HG03064 (cell line): Measurements from ENCODE around the gene FIBCD1.
"Not testable (repeated sequence)": the region's sequence is repeated elsewhere in the genome, so short reads cannot be mapped to it uniquely, and the experiment has no call there.

Experiments used
- ATAC-seq: cut with Tn5 transposase; IDR thresholded peaks from one replicate; pipeline ENCODE4 v1.9.1; 2021; ENCODE audit warnings: low read depth; ENCODE audit not compliant: unreplicated experiment

FIBCD1 gene

DNA sequence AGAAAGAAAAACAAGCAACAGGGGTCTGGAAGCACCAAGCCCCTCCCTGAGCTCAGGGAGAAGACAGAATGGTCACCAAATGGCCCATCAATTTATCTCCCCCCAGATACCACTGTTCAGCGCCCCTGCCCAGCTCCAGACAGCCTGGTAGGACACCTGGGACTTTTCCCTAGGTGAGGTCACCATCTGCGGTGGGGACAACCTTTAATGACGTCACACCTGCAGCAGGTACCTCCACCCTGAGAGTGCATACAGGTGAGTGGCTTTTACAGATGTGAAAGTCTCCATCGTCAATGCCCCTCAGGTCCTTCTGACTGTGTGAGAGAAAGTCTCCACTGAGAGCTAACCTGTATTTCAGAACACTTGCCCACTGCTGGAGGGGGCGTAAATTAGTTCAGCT lies 35.6 kb upstream of the FIBCD1 start:
- no peak for ATAC-seq

DNA sequence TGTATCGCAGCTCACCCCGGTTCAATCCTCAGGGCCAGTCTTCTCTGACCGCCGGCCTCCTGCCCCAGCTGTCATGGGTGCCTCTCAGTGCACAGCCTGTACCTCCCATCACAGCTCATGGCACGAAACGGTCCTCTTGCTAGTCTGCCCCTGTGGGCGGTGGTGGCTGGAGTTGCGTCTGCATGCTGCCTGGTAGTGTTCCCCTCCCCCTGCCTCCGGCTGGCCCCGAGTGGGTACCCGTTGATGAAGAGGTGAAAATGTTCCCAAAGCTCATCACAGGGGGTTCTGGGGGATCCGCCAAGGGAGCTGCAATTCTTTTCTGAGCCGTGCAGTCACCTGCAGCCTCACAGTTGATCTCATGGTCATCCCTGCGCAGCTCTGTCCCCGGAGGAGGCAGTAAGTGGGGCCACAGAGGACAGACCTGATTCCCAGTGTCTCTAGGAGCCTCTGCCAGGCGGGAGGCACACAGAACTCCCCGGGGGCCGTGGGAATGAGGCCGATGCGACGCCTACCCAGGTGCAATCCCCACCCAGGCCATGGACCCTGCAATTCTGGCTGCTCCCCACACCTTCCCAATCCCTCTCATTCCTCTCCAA lies 34.7 kb upstream of the FIBCD1 start:
- ATAC-seq, result no peak

DNA sequence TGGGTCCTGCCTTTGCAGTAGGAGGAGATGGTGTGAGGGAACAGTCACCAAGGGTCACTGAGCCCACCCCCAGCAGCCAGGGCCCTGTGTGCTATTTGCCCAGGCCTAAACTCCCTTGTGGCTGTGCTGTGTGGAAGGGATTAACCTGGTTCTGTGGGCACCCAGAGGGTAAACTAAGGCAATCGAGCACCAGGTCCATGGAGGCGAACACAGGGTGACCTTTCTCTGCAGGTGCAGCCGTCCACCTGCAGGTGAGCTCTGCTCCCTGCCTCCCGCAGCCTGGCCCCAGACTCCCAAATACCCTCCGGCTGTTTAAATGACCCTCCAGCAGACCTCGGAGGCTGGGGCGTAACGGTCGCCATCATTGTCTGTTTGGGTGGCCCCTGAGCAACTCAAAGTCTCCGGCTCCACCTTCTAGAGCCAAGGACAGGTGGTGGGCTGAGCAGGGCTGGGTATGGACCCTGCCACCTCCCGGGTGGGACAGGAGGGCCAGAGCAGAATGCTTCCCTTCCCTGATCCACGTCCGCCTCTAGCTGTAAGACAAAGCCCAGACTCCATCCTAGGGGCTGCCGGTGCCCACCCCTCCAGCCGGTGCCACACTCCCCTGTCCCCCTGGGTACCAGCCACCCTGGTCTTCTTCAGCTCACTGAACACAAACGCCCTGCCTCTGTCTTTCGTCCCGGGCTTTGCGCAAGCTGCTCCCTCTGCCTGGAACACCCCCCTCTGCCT lies 34.1 kb upstream of the FIBCD1 start:
- ATAC-seq, result no peak

DNA sequence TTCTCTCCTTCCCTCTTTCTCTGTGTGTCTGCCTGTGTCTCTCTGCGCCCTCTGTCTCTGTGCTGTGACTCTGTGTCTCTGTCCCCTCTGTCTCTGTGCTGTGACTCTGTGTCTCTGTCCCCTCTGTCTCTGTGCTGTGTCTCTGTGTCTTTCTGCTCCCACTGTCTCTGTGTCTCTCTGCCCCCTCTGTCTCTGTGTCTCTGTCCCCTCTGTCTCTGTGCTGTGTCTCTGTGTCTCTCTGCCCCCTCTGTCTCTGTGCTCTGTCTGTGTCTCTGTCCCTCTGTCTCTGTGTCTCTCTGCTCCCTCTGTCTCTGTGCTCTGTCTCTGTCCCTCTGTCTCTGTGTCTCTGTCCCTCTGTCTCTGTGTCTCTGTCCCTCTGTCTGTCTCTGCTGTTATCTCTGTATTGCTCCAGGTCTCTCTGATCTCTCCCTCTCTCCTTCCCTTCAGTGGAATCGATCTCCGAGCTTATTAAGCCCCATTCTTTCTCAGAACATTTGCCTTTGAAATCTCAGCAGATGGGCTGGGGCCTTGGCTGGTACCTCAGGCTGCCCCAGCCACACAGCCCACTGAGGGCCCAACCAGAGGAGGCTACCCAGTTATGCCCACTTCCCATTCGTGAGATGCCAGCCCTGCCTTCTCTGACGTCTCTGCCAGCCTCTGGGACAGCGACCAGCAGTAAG lies 33.4 kb upstream of the FIBCD1 start:
- no peak for ATAC-seq

DNA sequence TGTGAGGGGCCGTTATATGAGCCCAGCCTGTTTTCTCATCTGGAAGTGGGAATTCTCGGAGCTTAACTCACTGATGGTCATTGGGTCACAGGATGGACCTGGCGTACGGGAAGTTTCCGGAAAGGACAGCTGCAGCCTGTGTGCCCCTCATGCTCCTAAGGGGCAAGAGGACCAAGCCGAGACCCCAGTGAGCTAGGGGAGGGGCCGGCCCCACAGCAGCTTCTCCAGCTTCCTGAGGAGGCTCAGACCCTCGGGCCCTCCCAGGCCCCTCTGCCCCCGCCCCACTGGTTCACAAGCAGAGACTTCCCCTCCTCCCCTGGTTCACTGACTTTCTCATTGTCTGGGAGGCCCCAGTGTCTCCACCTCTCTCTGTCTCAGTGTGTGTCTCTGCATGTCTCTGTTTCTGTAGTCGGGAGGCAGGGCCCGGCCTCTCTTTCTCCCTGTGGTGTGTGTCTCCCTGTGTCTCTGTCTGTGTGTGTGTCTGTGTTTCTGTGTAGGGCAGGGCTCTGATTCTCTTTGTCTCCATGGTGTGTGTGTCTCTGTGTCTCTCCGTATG lies 32.3 kb upstream of the FIBCD1 start:
- no peak for ATAC-seq

DNA sequence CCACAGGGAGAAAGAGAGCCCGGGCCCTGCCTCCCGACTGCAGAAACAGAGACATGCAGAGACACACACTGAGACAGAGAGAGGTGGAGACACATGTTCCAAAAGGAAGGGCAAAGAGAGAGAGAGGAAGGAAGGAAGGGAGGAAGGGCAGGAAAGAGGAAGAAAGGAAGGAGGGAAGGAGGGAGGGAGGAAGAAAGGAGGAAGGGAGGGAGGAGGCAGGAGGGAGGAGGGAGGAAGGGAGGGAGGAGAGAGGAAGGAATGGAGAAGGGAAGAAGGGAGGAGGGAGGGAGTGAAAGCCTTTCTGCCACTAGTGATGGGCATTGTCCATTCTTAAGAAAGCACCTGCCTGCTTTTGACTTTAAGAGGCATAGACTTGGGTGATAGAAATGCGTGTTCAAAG lies 31.8 kb upstream of the FIBCD1 start:
- no peak for ATAC-seq

DNA sequence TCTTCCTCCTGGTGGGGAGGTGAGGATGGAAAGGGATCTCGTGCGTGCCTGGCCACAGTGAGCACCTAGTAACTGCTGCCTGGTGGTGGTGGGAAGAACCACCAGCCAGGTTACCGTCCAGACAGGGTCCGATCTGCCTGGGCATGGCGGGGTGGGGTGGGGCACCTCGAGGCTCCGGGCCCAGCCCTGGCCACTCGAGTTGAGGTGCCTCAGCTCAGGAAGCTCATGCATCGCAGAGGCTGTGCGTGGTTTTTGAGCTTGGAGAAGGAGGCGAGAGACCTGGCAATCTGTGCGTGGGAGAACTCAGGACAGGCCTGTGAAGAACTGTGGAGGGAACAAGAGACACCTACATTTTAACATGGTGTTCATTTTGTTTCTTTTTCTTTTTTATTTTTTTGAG lies 31.0 kb upstream of the FIBCD1 start:
- no peak for ATAC-seq

DNA sequence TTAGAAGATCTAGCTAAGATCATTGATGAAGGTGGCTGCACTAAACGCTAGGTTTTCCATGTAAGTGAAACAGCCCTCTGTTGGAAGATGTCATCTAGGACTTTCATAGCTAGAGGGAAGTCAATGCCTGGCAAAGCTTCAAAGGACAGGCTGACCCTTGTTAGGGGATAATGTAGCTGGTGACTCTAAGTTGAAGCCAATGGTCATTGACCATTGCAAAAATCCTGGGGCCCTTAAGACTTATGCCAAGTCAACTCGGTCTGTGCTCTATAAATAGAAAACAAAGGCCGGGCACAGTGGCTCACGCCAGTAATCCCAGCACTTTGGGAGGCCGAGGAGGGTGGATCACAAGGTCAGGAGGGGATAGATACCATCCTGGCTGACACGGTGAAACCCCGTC lies 26.6 kb upstream of the FIBCD1 start:
- ATAC-seq, result no peak

DNA sequence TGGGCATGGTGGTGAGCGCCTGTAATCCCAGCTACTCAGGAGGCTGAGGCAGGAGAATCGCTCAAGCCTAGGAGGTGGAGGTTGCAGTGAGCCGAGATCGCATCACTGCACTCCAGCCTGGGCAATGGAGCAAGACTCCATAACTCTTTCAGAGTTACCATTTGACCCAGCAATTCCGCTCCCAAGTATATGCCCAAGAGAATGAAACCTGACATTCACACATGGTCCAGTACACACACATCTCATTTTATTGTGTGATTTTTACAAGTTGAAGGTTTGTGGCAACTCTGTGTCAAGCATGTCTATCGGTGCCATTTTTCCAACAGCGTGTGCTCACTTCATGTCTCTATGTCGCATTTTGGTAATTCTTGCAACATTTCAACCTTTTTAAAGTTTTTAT lies 24.9 kb upstream of the FIBCD1 start:
- no peak for ATAC-seq

DNA sequence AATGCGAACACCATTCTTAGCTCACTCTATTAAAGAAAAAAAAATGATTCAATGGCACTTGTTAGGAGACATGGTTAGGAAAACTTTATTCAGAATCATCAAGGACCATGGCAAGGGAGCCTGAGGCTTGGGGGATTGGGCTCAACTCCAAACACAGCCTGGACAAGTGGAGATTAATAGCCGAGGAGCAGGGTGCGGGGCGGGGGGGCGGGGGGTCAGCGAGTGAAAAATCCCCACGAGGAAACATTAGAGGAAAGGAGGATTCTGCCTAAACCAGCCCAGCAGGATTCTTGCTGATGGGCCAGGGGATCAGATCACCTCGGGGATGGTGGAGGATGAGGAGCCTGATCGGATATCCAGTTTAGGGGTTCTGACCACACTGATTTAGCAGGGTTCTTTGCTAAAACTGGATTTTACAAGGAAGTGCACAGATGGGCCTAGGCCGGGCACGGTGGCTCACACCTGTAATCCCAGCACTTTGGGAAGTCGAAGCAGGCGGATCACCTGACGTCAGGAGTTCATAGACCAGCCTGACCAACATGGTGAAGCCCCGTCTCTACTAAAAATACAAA lies 24.4 kb upstream of the FIBCD1 start:
- no peak for ATAC-seq

DNA sequence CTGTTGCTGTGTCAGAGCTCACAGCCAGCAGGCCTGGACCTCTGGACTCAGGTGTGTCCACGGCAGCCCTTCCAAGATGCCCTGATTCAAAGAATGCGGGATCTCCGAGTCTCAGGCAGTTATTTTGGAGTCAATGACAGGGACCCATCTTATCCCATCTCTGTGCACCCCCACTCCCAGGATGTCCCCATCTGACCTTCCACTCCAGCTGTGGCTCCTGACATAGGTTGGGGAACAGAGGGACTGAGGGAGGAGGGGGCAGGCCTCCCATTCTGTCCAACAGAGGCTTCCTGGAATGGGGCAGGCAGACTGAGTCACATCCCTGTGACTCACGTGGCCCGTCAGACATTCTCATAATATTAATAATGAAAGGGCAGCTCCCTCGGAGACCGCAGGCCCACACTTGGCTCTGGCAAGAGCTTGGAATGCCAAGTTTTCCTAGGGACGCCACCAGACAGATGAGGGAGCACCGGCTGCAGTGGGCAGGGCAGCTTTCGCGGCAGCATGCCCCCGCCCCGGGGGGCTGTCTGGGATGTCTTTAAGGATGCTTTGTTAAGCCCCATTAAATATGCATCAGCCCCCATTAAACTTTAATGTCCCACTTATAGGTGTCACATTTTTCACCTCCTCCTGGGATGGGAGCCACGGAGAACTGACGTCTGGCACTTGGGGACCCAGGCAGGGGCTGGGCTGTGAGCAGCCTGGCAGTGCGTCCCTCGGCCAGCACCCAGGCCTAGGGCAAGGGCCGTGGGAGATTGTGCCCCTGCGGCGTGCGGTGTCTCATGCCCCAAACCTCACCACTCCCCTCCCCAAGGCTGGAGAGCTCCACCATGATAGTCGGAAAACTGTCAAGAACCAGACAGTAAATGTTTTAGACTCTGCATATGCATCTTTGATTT lies 23.6 kb upstream of the FIBCD1 start:
- ATAC-seq, result no peak

DNA sequence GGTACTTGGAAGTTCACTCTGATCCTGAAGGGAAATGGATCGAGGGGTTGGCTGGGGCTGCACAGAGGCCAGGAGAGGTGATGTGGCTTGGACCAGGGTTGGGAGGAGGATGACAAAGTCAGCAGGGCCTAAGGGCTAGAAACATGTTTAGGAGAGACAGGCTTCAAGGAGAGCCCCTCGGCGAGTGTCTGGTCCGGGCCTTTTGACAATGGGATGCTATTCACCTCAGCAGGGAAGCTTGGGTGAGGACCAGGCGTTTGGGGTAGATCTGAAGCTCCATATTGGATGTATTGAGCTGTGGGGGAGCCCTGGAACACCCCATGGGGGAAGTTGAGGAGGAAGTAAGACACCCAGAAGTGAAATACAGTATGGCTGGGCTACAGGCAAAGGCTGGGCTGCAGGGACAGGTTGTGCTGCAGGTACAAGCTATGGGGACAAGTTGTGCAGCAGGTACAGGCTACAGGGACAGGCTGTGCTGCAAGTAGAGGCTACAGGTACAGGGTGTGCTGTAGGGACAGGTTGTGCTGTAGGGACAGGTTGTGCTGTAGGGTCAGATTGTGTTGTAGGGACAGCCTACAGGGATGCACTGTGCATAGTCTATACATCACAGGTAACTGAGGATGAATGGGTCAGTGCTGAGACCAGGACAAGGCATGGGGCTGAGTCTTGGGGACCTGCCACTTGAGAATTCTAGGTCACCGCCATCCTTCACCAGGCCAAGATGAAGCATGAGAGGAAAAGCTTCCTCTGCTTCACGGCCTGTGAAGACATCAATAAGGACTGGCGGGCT lies 22.7 kb upstream of the FIBCD1 start:
- no peak for ATAC-seq

DNA sequence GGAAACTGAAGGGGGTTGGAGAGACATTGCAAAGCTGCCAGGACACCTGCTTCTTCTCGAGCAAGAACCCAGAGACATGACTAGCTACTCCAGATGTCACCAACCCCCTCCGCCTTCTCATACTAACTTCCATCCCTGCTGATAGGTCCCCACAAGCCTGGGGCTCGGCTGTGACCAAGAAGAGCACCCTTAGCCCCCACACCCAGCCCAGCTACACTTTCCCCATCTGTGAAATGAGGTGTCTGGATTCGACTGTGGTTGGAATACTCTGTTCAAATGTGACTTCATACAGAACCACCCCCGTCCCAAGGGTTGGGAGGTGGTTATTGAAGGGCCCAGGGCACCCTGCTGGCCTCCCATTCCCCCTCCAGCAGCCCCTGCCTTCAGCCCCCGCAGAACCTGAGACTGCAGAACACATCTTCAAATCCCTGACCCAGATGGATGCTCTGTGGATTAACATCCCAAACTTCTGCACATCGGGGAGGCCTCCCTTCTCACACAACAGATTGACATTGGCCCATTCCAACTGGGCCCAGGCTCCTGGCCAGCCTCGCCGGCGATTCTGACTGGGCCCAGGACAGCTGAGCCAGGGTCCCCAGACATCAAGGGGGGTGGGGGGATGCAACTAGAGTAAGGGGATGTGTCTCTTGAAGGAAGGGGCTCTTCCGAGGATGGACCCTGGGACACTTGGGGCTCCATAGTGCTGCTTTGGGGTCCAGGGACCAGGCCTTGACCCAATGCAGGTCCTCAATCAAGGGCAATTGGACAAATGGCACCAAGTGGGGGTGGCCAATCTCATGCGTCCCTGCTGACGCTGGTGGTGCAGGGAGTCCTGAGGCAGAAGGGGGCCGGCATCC lies 21.7 kb upstream of the FIBCD1 start:
- ATAC-seq, result no peak

DNA sequence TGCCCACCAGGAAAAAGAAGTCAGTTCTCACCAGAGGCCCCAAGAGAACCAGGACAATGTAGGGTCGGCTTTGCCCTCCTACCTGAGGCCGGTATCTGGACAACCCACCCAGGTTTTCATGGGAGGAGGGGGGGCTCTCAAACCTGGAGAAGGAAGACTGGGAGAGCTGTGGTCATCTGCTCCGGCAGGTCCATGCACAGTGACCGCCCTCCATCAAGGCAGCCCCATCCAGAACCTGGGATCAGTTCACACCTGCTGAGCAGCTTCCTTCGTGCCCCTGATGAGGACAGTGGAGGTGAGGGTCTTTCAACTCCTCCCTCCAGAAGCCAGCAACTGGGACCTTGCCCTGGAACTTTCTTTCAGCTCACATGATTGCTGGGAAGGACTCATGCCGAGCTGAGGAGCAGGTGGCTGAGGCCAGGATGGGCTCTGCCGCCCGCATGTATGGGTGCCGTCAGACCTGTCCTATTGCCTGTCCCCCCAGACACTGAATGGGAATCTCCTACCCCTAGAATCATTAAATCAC lies 20.8 kb upstream of the FIBCD1 start:
- ATAC-seq, result no peak

DNA sequence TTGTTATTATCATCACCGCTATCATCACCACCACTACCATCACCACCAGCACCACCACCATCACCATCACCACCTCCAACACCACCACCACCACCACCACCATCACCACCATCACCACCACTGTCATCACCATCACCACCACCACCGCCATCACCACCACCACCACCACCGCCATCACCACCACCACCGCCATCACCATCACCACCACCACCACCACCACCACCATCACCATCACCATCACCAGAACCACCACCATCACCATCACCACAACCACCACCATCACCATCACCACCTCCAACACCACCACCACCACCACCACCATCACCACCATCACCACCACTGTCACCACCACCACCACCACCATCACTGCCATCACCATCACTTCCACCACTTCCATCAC lies 19.5 kb upstream of the FIBCD1 start:
- ATAC-seq, result not testable (repeated sequence)

DNA sequence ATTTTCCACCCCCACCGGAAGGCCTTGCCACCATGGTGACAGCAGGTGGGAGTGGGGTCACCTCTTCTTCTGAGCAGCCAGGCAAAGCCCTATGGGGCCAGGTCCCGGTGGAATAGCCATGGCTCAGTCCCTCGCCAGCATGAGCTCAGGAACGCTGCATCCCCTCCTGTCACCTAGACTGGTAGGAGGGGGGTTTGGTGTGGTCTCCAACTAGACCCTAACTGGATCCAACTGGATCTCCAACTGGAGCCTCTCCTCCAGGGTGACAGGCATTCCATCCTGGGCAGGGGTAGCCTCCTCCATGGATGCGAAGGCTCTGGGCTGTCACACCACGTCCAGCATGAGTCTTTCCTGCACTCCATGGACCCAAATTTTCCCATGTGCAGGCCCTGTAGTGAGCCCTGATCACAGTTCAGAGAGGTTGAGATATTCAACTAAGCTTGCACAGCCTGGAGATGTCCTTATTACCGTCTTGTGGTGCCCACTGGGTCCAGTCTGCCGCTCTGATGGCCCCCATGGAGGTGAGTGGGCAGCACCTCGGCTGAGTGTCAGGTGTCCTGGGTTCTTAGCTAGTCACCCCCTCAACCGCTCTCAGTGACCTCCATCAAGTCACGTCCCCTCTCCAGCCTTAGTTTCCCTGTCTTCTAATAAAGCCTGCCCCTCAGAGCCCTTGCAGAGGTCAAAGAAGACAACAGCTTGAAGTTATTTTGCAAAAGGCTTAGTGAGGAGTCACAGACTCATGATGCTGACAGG lies 18.6 kb upstream of the FIBCD1 start:
- no peak for ATAC-seq

DNA sequence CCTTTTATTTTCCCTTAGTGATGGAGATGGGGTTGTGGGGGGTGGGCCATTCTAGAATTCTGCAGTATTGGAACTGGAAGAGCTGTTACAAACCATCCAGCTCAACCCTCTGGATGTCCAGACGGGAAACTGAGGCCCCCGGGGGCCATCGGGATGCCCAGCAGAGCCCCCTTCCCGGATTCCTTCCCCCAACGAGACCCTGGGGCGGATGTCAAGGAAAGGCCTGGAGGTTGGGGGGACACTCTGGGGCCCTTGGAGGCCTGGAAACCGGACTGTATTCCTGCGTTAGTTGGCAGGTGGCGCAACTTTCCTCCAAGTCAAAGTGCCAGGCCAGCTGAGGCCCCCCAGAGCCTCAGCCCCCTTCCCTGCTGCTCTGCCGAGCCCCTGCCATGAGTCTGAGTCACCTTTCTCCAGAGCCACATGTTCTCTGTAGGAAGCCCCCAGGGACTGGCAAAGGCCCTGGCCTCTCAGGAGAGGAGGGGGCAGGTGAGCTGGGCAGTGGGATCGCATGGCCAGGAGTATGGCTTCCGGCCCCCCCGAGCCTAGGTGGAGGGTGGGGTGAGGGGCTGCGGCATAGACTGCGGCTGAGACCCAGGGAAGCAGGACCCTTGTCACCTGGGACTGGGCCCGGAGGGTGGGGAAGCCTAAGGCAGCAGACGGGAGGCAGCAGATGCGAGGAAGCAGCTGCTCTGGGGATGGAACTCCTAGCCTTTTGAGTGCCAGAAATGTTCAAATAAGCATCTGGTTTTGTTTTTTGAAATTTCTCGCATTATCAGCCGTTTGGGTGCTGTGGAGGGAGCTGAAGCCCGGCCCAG lies 17.8 kb upstream of the FIBCD1 start:
- ATAC-seq, result no peak
